RWPE2 (cell line): Measurements from ENCODE around the gene ZFAND3.
A peak's percentile ranks its signal among the peaks of the same experiment; 100 is the strongest.

Source experiments
- ATAC-seq: fragments of 200-7000 bp; cut with Tn5 transposase; 3 replicates; pipeline ENCODE4 v1.9.1; 2021; ENCODE audit warnings: low read depth
- DNase-seq: peaks from one replicate; pipeline ENCODE4 v3.0.0-alpha.2; 2020; ENCODE audit warnings: low spot score
- H3K27ac ChIP-seq: fragments of 450-650 bp; 2 replicates; pipeline ENCODE4 v1.5.1; 2017; ENCODE audit warnings: mild to moderate bottlenecking; ENCODE audit not compliant: poor library complexity, severe bottlenecking
- H3K27me3 ChIP-seq: fragments of 250-450 bp; sonication (Bioruptor Pico); 2 replicates; pipeline ENCODE4 v1.5.1; 2021; ENCODE audit warnings: mild to moderate bottlenecking, moderate library complexity; ENCODE audit not compliant: insufficient read depth, poor library complexity, severe bottlenecking
- H3K36me3 ChIP-seq: fragments of 250-450 bp; sonication (Bioruptor Pico); 2 replicates; pipeline ENCODE4 v1.5.1; 2020; ENCODE audit warnings: low read depth, mild to moderate bottlenecking, moderate library complexity
- H3K4me1 ChIP-seq: fragments of 250-450 bp; sonication (Bioruptor Pico); 2 replicates; pipeline ENCODE4 v1.5.1; 2021; ENCODE audit warnings: mild to moderate bottlenecking, moderate library complexity; ENCODE audit not compliant: insufficient read depth, poor library complexity, severe bottlenecking
- H3K4me3 ChIP-seq: fragments of 250-450 bp; sonication (Bioruptor Pico); 2 replicates; pipeline ENCODE4 v1.5.1; 2021; ENCODE audit warnings: mild to moderate bottlenecking, moderate library complexity; ENCODE audit not compliant: severe bottlenecking
- H3K9me3 ChIP-seq: fragments of 250-450 bp; sonication (Bioruptor Pico); 2 replicates; pipeline ENCODE4 v1.5.1; 2021; ENCODE audit warnings: mild to moderate bottlenecking, moderate library complexity; ENCODE audit not compliant: severe bottlenecking
- CTCF ChIP-seq: fragments of 450-650 bp; IDR thresholded peaks from one replicate; pipeline ENCODE4 v1.5.1; 2017; ENCODE audit warnings: mild to moderate bottlenecking, moderate library complexity; ENCODE audit not compliant: poor library complexity, severe bottlenecking

Gene ZFAND3

GRCh38 chr6:37882724-37883413 is 63.3 kb downstream of the ZFAND3 start:
- no peaks in the 10 kb centered on the region for H3K36me3 ChIP-seq
- no peaks in the 10 kb centered on the region for H3K4me1 ChIP-seq
- ATAC-seq (peak; percentile 68), DNase-seq (no peak)
- no peak for TF ChIP-seq CTCF
- no peaks in the 10 kb centered on the region for H3K9me3 ChIP-seq
- H3K27ac ChIP-seq = no peak overlapping the region
- H3K27me3 ChIP-seq = no peaks in the 10 kb centered on the region
- no peak overlapping the region for H3K4me3 ChIP-seq

GRCh38 chr6:37884548-37884947 is 65.0 kb downstream of the ZFAND3 start:
- Histone ChIP-seq H3K4me1 (peaks cover 14% of the 10 kb centered on the region), H3K9me3 (no peaks in the 10 kb centered on the region), H3K27me3 (no peaks in the 10 kb centered on the region), H3K36me3 (no peaks in the 10 kb centered on the region), H3K27ac (no peak overlapping the region), H3K4me3 (no peak overlapping the region)
- no peak for TF ChIP-seq CTCF
- ATAC-seq = no peak
- no peak for DNase-seq

- H3K36me3 ChIP-seq = no peaks in the 10 kb centered on the region; the same call in 1 of the 2 replicates
- peaks cover 19% of the 10 kb centered on the region for H3K4me1 ChIP-seq
- no peak for TF ChIP-seq CTCF
- ATAC-seq (no peak; the same call in 2 of the 3 replicates), DNase-seq (no peak)
- no peaks in the 10 kb centered on the region for H3K9me3 ChIP-seq
- H3K27me3 ChIP-seq = no peaks in the 10 kb centered on the region
- H3K27ac ChIP-seq = peak overlapping the region; percentile 7
- no peak overlapping the region for H3K4me3 ChIP-seq
Measured at GRCh38 chr6:37889051-37889450, 69.5 kb downstream of the ZFAND3 start.

GRCh38 chr6:37889486-37889885 is 70.0 kb downstream of the ZFAND3 start:
- peaks cover 19% of the 10 kb centered on the region for H3K4me1 ChIP-seq
- ATAC-seq (peak; percentile 44; the same call in 1 of the 3 replicates), DNase-seq (no peak)
- no peak overlapping the region for H3K4me3 ChIP-seq
- no peaks in the 10 kb centered on the region; the same call in 1 of the 2 replicates for H3K36me3 ChIP-seq
- H3K27ac ChIP-seq = peak overlapping the region; percentile 7
- no peaks in the 10 kb centered on the region for H3K27me3 ChIP-seq
- TF ChIP-seq CTCF = no peak
- H3K9me3 ChIP-seq = no peaks in the 10 kb centered on the region

GRCh38 chr6:37891072-37891471 is 71.5 kb downstream of the ZFAND3 start:
- ATAC-seq (no peak), DNase-seq (no peak)
- Histone ChIP-seq H3K4me1 (peaks cover 22% of the 10 kb centered on the region), H3K36me3 (no peaks in the 10 kb centered on the region; the same call in 1 of the 2 replicates), H3K4me3 (no peak overlapping the region), H3K27ac (no peak overlapping the region), H3K27me3 (no peaks in the 10 kb centered on the region), H3K9me3 (no peaks in the 10 kb centered on the region)
- no peak for TF ChIP-seq CTCF
